AG20443 (cell line): ENCODE results near the gene ACACB.

Experiments
- DNase-seq: peaks from one replicate; pipeline ENCODE4 v3.0.0; 2012; ENCODE audit warnings: low spot score, mixed read lengths

ACACB gene

GRCh38 chr12:109110988-109111495 is 5.3 kb upstream of the ACACB start:
- DNase-seq = peak; percentile 96

GRCh38 chr12:109112720-109113465 is 3.5 kb upstream of the ACACB start:
- DNase-seq = no peak

DNA sequence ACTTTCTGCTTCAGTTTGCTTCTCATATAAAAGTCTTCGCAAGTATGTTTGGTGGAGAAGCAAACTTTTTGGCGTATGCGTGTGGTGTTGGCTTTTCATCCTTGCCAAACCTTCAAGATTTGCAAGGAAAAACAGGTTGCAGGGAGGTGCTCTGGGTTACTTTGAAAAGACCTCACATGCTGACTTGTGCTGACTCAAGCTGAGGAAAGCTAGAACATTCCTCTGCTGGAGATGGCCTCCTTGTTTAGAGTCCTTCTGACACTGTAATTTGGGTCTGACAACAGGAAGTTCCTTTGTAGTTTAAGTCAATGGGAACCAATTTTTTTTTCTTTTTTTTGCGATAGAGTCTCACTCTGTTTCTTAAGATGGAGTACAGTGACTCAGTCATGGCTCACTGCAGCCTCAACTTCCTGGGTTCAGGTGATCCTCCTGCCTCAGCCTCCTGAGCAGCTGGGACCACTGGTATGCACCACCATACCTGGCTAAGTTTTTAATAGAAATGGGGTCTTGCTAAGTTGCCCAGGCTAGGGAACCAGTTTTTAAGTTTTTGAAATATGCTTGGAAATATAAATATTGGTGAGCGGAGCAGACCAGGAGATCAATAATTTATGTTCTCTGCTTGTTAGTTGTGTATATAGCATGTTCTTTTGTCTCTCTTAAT is 2.6 kb upstream of the ACACB start:
- DNase-seq = no peak

GRCh38 chr12:109114644-109115043 is 1.7 kb upstream of the ACACB start:
- DNase-seq = no peak

DNA sequence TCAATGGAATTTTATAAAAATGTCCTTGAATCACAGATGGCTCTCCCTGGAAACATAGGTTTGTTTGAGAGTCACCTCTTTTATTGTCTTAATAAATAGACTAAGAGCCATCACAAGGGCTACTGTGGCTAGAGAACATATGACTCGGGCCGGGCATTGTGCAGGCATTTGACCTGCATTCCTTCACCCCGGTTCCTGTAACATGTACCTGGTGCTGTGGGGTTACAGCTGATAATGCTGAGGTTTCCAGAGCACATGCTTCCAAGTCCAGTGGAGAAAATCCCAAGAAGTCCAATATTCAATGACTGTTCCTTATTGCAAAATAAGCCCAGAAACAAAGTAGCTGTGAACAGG is 1.0 kb upstream of the ACACB start:
- DNase-seq = no peak

GRCh38 chr12:109116611-109116949 is 193 bp downstream of the ACACB start:
- no peak for DNase-seq

DNA sequence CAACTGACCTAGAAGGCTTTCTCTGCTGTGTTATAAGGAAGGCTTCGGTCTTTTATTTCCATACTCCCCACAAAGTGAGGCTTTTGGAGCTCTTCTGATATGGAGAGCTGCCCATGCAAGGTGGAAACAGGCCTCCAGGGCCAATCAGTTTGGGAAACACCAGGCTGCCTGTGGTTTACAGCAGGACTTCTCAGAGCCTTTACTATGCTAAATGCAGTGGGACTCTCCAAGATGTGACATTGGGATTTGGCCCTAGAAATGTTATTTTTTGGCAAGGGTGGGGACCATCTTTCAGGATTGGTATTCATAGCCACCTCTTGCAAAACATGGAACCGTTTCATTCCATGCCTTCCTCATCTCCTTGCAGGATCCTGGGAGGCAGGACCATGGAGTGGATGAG is 3.7 kb downstream of the ACACB start:
- DNase-seq = no peak

- no peak for DNase-seq
Measured at GRCh38 chr12:109120557-109120956, 4.2 kb downstream of the ACACB start.

DNA sequence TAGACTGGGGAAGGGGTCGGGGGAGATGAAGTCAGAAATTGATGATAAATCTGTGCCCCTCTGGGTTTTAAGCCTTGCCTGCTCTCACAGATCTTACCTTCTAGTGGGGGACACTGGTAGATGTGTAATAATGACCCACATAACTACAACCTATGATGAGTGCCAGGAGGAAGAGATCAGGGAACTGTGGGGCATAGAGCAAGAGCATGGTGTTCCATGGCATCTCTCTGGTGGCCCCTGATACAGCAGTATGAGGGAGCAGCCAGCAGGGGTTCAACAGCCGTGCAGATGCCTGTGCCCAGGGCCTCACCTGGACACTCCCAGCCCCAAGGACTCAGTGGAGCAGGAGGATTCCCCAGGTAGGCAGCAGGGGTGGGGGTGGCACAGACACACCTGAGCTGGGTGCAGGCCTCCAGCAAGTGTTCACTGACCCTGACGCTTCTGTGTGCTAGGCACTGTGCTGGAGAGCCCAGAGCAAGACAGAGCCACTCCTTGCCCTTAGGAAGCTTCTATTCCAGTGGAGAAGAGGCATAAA is 5.0 kb downstream of the ACACB start:
- no peak for DNase-seq

DNA sequence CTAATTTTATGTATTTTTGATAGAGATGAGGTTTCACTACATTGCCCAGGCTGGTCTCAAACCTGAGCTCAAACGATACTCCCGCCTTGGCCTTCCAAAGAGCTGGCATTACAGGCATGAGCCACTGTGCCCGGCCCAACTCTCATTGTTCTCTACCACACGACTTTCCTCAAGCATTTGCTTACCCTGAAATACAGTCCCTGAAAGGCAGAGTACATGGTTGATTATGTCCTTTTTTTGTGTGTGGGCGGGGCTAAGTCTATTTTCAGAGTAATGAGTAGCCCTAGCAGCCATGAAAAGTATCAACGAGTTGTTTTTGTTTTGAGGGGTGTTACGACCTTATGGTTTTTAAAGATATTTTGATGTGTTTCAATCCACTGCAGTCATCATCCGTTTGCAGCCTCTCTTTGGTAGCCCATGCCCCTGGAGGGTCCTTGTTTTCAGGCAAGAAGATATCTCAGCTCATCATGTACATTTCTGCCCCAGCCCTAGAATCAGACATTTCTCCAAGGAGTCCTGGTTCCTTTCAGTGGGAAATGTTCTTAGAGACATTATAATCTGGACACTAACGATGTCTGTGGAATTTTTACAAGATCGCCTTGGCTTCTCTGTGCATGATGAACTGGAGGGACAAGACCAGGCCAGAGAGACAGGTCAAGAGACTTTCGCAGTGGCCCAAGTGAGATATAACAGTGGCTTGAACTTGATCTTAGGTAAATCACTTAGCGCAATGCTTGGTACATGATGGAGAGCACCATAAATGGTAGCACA is 8.7 kb downstream of the ACACB start:
- DNase-seq = no peak

- DNase-seq = no peak
Measured at GRCh38 chr12:109125791-109126190, 9.4 kb downstream of the ACACB start.

- no peak for DNase-seq
Measured at GRCh38 chr12:109126784-109127183, 10.4 kb downstream of the ACACB start.

DNA sequence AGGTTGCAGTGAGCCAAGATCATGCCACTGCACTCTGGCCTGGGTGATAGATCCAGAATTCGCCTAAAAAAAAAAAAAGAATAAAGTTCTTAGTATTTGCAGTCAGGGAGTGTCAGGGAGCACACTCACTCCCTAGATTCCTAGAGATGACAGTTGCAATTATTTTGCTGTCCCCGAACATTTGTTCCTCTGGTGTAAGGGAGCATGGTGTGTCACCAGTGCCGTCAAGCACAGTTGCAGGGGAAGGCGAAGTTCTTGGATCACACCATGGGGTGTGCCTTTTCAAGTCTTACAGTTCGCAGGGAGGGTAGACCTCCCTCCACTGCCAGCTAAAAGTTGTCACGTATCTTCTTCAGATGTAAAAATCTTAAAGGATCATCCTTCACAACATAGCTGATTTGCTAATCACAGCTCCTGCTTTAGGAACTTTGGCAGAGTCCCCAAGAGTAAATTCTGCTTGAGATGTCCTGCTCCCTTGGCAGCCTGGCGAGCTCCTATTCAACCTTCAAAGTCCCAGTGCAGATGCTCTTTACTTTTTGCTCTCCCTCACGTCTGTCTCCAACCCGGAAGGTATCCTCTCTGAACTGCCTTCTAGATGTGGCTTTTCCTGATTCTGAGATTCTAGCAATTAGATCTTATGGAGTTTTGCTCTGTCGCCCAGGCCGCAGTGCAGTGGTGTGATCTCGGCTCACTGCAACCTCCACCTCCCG is 11.3 kb downstream of the ACACB start:
- DNase-seq = no peak

- no peak for DNase-seq
Measured at GRCh38 chr12:109130297-109131153, 14.1 kb downstream of the ACACB start.

DNA sequence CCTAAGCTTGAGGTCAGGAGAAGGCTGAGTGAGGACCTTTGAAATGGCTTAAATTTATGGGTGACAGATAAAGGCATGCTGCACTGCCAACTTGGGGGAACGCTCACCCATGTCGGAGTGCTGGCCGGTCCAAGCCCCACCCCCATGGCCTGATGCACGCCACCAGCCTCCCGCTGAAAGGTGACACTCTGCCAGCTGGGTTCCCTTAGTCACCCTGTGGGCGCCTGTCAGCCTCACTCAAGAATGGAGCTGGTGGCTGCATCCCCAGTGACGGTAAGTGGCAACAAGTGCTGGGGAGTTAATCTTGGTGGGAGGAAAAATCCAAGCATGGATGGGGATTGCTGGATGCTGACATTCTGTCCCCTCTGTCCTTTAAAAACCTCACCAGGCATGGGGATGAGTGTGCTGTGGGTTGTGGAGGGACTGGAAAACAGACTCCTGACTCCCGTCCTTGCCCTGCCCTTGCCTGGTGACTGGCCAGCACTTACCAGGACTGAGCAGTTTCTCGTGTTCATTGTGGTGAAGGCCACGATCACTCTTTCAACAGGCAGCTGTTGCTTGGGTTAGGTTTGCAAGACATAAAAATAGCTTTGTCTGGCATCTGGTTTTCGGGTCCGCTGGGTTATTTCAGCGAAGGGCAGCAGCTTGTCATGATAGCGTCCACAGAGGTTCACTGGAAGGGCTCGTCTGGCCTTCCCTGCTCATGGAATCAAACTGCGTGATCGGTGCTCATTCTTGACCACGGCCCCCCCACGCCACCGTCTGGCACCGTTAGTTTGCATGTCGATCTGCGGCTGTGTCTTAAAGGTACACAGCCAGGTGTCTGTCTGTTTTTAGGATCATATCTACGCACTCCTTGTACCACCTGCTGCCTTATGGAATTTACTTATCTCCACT is 15.0 kb downstream of the ACACB start:
- peak; percentile 65 for DNase-seq

DNA sequence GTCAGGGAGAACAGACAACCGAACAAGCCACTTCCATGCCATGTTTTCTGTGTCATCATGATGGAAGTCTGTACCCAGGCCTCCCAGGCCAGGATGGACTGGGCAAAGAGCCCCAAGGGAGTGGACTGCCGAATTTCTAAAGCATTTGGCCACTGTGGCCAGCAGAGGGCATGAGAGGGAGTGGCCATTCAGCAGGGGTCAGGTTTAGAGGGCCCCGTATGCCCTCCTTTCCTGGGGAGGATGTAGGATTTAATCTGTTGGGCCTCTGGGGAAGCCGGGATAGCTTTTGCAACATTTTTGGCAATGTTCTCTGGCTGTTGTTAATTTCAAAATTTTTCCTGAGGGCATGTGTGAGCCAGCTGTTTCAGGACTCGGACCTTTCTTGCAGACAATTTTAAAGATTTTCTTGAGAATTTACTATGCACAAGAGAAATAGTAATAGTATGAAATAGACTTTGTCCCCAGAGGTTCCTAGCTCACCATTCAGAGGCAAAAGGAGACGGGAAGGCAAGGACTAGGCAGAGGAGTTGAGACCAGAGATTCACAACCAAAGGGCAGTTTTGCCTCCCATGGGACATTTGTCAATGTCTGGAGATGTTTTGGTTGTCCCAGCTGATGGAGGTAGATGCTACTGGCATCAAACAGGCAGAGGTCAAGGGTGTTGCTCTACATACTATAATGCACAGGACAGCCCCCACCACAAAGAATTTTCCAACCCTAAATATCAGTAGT is 18.0 kb downstream of the ACACB start:
- DNase-seq = peak; percentile 81

DNA sequence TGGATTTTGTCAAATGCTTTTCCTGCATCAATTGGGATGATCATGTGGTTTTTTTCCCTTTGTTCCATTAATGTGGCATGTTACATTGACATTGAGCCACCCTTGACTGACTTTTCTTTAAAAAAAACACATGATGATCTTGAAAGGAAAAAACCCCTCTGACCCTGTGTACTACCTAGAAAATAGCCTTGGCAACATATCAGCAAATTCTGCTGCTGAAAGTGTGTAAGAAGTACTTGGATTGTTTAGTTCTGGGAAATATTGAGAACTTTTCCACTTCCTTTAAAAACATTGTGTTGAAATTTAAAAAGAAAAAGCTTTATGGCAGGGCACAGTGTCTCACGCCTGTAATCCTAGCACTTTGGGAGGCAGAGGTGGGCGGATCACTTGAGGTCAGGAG is 20.7 kb downstream of the ACACB start:
- DNase-seq = no peak

DNA sequence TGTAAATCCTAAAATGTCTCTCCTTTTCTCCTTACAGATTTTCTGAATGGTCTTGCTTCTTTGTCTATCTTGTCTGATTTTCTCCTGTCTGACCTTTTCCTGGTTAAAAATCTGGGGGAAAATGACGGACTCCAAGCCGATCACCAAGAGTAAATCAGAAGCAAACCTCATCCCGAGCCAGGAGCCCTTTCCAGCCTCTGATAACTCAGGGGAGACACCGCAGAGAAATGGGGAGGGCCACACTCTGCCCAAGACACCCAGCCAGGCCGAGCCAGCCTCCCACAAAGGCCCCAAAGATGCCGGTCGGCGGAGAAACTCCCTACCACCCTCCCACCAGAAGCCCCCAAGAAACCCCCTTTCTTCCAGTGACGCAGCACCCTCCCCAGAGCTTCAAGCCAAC is 23.0 kb downstream of the ACACB start:
- no peak for DNase-seq

- no peak for DNase-seq
Measured at GRCh38 chr12:109139791-109140190, 23.4 kb downstream of the ACACB start.
